K562 (cell line): ENCODE results near the gene URI1. TPM values are rescaled to one million over a fixed set of nuclear protein-coding genes. Genes with fewer than 3 reads are reported as not detected.
A peak's percentile ranks its signal among the peaks of the same experiment; 100 is the strongest.

Source experiments
- ATAC-seq: fragments of 200-7000 bp; cut with Tn5 transposase; 3 replicates; pipeline ENCODE4 v1.9.1; 2020; ENCODE audit warnings: moderate library complexity
- BruUV-seq: library from RNA; stranded (reverse); fragments of 400-500 nt; replicated peaks from 2 replicates; lab custom pipeline; 2021; lab: Mats Ljungman, UMichigan
- CTCF ChIA-PET: fragments of 300-600 bp; formaldehyde crosslinking; extraction: SDS; loops from one replicate; lab custom pipeline; 2021; ENCODE audit warnings: low intra/inter-chr PET ratio; lab: Yijun Ruan, JAX
- POLR2A ChIA-PET: fragments of 300-600, 350-650 bp; sonication (Branson Sonifier 250); formaldehyde crosslinking; extraction: SDS; loops from one replicate; lab custom pipeline; 2021; ENCODE audit warnings: antibody characterized with exemption, inconsistent platforms; lab: Yijun Ruan, JAX
- DNase-seq, 4 experiments: peaks; one replicate each; pipeline versions ENCODE4 v3.0.0 to v3.0.0-alpha.2; 2011 to 2018; ENCODE audit warnings: low spot score in 3 of 4, mixed read lengths in 3 of 4; ENCODE audit errors: extremely low read depth in 1 of 4
- FAIRE-seq: peaks from 2 replicates; lab custom pipeline; 2011; peaks lifted over from hg19 to GRCh38; lab: Jason Lieb, UNC
- H2AFZ ChIP-seq: 2 replicates; pipeline ENCODE4 v1.6.0; 2011; ENCODE audit warnings: low read depth, low read length, control low read depth, inconsistent platforms
- H3K27ac ChIP-seq: fragments of 200-600 bp; 3 replicates; pipeline ENCODE4 v1.8.0; 2011; ENCODE audit warnings: low read depth, mild to moderate bottlenecking, control low read depth, inconsistent platforms, low read length, moderate library complexity, mixed read lengths; ENCODE audit errors: extremely low read depth
- H3K27me3 ChIP-seq, 2 experiments: fragments of 300-600 bp in 1 of 2; 2 replicates in 1 of 2; 3 replicates in 1 of 2; pipeline versions ENCODE4 v1.6.0 to v1.8.0; 2011; ENCODE audit warnings: inconsistent platforms in 2 of 2, low read length in 2 of 2, mild to moderate bottlenecking in 1 of 2, mixed read lengths in 1 of 2, moderate library complexity in 1 of 2; ENCODE audit not compliant: control insufficient read depth in 2 of 2, insufficient read depth in 2 of 2
- H3K36me3 ChIP-seq: fragments of 300-600 bp; 3 replicates; pipeline ENCODE4 v1.8.0; 2011; ENCODE audit warnings: mild to moderate bottlenecking, low read length, inconsistent platforms; ENCODE audit not compliant: control insufficient read depth, insufficient read depth
- H3K4me1 ChIP-seq, 2 experiments: fragments of 200-600 bp in 1 of 2; replicated peaks in 1 of 2; 2 replicates in 1 of 2; 3 replicates in 1 of 2; pipeline versions ENCODE4 v1.5.1 to v1.8.0; 2011; ENCODE audit warnings: inconsistent platforms in 2 of 2, low read length in 2 of 2, mild to moderate bottlenecking in 1 of 2, mixed read lengths in 1 of 2, moderate library complexity in 1 of 2; ENCODE audit not compliant: control insufficient read depth in 2 of 2, insufficient read depth in 2 of 2
- H3K4me2 ChIP-seq: 2 replicates; pipeline ENCODE4 v1.6.1; 2011; ENCODE audit warnings: low read length, control low read depth, inconsistent platforms, mixed read lengths; ENCODE audit not compliant: insufficient read depth
- H3K4me3 ChIP-seq: fragments of 200-600 bp; sonication (generic), shearing (Covaris generic); 2 replicates; pipeline ENCODE4 v1.5.1; 2016; ENCODE audit warnings: control low read depth, inconsistent platforms
- H3K79me2 ChIP-seq: fragments of 200-600 bp; 3 replicates; pipeline ENCODE4 v1.8.0; 2011; ENCODE audit warnings: low read length, inconsistent platforms; ENCODE audit not compliant: control insufficient read depth, insufficient read depth
- H3K9ac ChIP-seq, 2 experiments: 2 replicates each; pipeline versions ENCODE4 v1.6.0 to v1.6.1; 2011; ENCODE audit warnings: low read depth in 2 of 2, low read length in 2 of 2, control low read depth in 1 of 2, inconsistent platforms in 1 of 2, mild to moderate bottlenecking in 1 of 2, mixed read lengths in 1 of 2; ENCODE audit not compliant: insufficient read depth in 1 of 2
- H3K9me1 ChIP-seq: one replicate; pipeline ENCODE4 v1.6.0; 2011; ENCODE audit warnings: inconsistent platforms, mild to moderate bottlenecking, low read length, moderate library complexity; ENCODE audit not compliant: control insufficient read depth, insufficient read depth
- H3K9me3 ChIP-seq: replicated peaks from 2 replicates; pipeline ENCODE4 v1.5.1; 2011; ENCODE audit warnings: low read depth, low read length, inconsistent platforms; ENCODE audit not compliant: control insufficient read depth, insufficient read depth
- H4K20me1 ChIP-seq: replicated peaks from 2 replicates; pipeline ENCODE4 v1.6.1; 2011; ENCODE audit warnings: low read length, inconsistent platforms, mixed read lengths; ENCODE audit not compliant: control insufficient read depth, insufficient read depth
- CHD7 ChIP-seq: fragments of 200-600 bp; sonication (generic); IDR thresholded peaks from one replicate; pipeline ENCODE4 v1.6.1; 2012; ENCODE audit warnings: mild to moderate bottlenecking, low read depth, low read length, inconsistent platforms
- HOXB6 ChIP-seq: fragments of 250-450 bp; sonication (Bioruptor Pico); IDR thresholded peaks from 2 replicates; pipeline ENCODE4 v1.5.1; 2022; ENCODE audit warnings: mild to moderate bottlenecking, borderline replicate concordance
- NEUROD1 ChIP-seq: fragments of 150-350 bp; IDR thresholded peaks from 2 replicates; pipeline ENCODE4 v1.6.1; 2014; ENCODE audit warnings: borderline replicate concordance, low read length, low read depth; ENCODE audit not compliant: partially characterized antibody
- WGBS: fragments of 100-300 bp; shearing (Covaris generic); methylation state at CpG from one replicate; pipeline ENCODE4 v1.1.6; 2016; ENCODE audit warnings: low coverage, mixed read lengths; ENCODE audit not compliant: insufficient coverage; ENCODE audit errors: missing lambda C conversion rate; 5-methylcytosine and 5-hydroxymethylcytosine counted together
- in situ Hi-C: fragments of 300-500 bp; cut with MboI; formaldehyde crosslinking; loops from 4 replicates; pipeline ENCODE4 v1.15.0; 2018; ENCODE audit warnings: inconsistent platforms, mixed read lengths
- intact Hi-C: fragments of 100-400 bp; cut with micrococcal nuclease; formaldehyde crosslinking; loops from 2 replicates; pipeline ENCODE4 v1.14.2; 2022
- polyA plus RNA-seq, 8 experiments: library from polyadenylated mRNA; depleted of rRNA in 4 of 8; stranded (reverse) in 5 of 8; unstranded in 3 of 8; fragments of >200 nt; fragmentation: Nextera tagmentation in 2 of 8; fragmentation: Illumina TruSeq in 1 of 8; extraction: Ambion mirVana in 2 of 8; extraction: Trizol in 1 of 8; gene quantifications; 2 replicates each; pipeline versions ENCODE4 v1.2.1 to v1.2.3, GENCODE V29; 2011 to 2014; ENCODE audit warnings: inconsistent platforms in 1 of 8, missing spikeins in 1 of 8
- total RNA-seq, 7 experiments: library from RNA; depleted of rRNA in 6 of 7; stranded (reverse); fragments of >200 nt in 6 of 7; fragmentation: Illumina TruSeq in 2 of 7; extraction: Trizol in 2 of 7; gene quantifications; 2 replicates each; pipeline versions ENCODE4 v1.2.1 to v1.2.3, GENCODE V29; 2011 to 2021; ENCODE audit warnings: low replicate concordance in 1 of 7
- TF ChIP-seq, protein P1 (sequence below): sonication (generic); formaldehyde crosslinking; IDR thresholded peaks from 2 replicates; pipeline ENCODE4 v1.8.1; 2023; ENCODE audit warnings: mild to moderate bottlenecking, missing genetic modification reagents

URI1 gene
- total and polyA plus RNA-seq, 9 of the 15 experiments (the other 6 are each of a cell fraction or from before 2014, with no cell fraction given) = 16.9 to 87.4 (median 63.9) TPM

- peaks cover 16% of the 10 kb centered on the region for H4K20me1 ChIP-seq
- in situ Hi-C loops = no loop called here
- H3K27ac ChIP-seq = peak overlapping the region; percentile 82
- peaks cover 6% of the 10 kb centered on the region; the same call in 1 of the 3 replicates for H3K36me3 ChIP-seq
- H3K9ac ChIP-seq = peak overlapping the region; percentile 68 to 95
- under 1% methylated on average over 47 of the region's 79 CpGs for WGBS
- FAIRE-seq = no peak
- ATAC-seq = peak; percentile 78
- H3K27me3 ChIP-seq = no peaks in the 10 kb centered on the region
- no peaks in the 10 kb centered on the region for H3K9me1 ChIP-seq
- ChIA-PET CTCF (no interaction called here), POLR2A (interaction anchor here (0.6 to 1.5 kb wide), 9 partner anchors 8 to 182 kb away, joined by 3 to 7 read pairs (median 3); no protein-coding TSS in a partner anchor)
- peaks cover 55% of the 10 kb centered on the region for H3K79me2 ChIP-seq
- BruUV-seq = no TSS peak
- intact Hi-C loops = loop anchor here (5.0 kb wide), 1 partner anchor 50 kb away; no protein-coding TSS in a partner anchor
- peak in 2 of 4 experiments; percentile 73 to 80 for DNase-seq
- H2AFZ ChIP-seq = peak overlapping the region; percentile 79
- no peaks in the 10 kb centered on the region for H3K9me3 ChIP-seq
- peak overlapping the region; percentile 90 for H3K4me3 ChIP-seq
- H3K4me2 ChIP-seq = peak overlapping the region; percentile 85
- H3K4me1 ChIP-seq = peaks cover 11 to 19% of the 10 kb centered on the region in 2 experiments; a peak in 4 of 5 replicates
- TF ChIP-seq, protein P1, sequence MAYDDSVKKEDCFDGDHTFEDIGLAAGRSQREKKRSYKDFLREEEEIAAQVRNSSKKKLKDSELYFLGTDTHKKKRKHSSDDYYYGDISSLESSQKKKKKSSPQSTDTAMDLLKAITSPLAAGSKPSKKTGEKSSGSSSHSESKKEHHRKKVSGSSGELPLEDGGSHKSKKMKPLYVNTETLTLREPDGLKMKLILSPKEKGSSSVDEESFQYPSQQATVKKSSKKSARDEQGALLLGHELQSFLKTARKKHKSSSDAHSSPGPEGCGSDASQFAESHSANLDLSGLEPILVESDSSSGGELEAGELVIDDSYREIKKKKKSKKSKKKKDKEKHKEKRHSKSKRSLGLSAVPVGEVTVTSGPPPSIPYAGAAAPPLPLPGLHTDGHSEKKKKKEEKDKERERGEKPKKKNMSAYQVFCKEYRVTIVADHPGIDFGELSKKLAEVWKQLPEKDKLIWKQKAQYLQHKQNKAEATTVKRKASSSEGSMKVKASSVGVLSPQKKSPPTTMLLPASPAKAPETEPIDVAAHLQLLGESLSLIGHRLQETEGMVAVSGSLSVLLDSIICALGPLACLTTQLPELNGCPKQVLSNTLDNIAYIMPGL (CRISPR knock-in tag) = peak; percentile 29; the same call in 1 of the 2 replicates
- TF ChIP-seq HOXB6 (CRISPR knock-in tag) (no peak), NEUROD1 (peak; percentile 36), CHD7 (no peak)
Measured at GRCh38 chr19:29942404-29943261, 594 bp downstream of the URI1 start.
